NCI-H1417 treated with DMSO at 0.1 percent for 48 hours (cell line): ENCODE results near the gene AKT1S1.
"Not testable (repeated sequence)": the region's sequence is repeated elsewhere in the genome, so short reads cannot be mapped to it uniquely, and the experiment has no call there.

Experiments
- DNase-seq: peaks from one replicate; lab custom pipeline; 2025; lab: John Stamatoyannopoulos, UW

The AKT1S1 gene

DNA sequence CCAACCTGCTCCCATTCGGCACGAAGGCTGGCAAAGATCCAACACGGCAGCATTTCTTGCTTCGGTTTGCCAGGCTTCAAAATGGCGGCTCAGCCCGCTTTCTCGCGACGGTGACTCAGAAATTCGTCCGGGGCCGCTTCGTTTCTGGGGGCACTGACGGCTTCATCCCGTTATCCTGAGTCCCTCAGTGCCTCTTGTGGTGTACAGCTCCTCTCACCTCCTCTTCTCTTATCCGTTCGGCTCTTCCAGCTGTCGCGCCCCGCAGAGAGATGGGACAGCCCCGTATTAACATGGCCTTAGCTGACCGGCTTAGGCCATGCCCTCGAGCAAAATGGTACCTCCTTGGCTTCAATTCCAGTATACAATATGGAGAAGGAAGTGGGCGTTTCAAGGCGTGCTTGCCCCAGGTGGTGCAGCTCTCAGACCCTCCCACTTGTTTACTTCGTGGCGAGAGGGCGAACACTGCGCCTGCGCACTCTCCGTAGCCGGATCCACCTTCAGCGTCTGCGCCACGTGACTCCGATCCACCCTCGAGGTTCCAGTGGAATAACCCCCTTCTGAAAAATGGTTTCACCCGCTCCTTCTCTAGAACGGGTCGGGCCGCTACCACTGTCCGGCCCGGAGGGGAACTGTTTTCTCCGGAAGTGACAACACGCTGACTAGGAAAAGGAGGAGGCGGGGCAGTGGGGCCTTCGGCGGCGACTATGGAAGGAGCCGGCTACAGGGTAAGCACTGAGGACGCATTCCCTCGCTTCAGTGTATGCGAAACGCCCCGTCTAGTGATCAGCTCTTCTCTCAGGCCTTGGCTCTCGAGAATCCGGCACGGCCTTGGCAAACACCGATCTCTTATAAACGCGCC is at the start of gene AKT1S1, which contains the start of gene TBC1D17:
Gene AKT1S1, minus strand, starts transcription at position 336 of the 859 bp plus-strand sequence. CDS start 4,060 bp downstream, outside the sequence.
Gene TBC1D17, plus strand, starts transcription at position 683 of the 859 bp plus-strand sequence. Its CDS starts 22 bp downstream, at position 705.
- DNase-seq: peak; percentile 97

- DNase-seq: no peak
Observed at GRCh38 chr19:49926515-49926914, 49.4 kb upstream of the AKT1S1 start.

DNA sequence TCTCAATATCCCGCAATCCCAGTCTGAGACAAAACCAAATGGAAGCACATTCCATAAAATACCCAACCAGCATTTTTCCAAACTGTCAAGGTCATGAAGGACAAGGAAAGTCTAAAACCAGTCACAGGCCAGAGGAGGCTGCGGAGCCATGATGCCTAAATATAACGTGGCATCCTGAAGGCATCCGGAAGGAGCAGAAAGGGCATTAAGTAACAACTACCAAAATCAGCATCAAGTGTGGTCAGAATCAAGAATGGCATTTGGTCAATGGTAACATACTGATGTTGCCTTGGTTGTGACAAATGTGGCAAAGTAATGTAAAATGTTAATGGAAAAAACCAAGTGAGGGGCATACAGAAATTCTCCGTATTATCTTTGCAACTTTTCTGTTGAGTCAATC is 48.3 kb upstream of the AKT1S1 start:
- DNase-seq: no peak

DNA sequence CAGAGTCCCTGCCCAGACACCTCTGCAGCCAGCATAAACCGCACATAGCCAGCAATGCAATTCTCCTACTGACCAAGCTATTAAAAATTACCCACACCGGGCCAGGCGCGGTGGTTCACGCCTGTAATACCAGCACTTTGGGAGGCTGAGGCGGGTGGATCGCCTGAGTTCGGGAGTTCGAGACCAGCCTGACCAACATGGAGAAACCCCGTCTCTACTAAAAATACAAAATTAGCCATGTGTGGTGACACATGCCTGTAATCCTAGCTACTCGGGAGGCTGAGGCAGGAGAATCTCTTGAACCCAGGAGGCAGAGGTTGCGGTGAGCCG is 47.7 kb upstream of the AKT1S1 start:
- DNase-seq: not testable (repeated sequence)

DNA sequence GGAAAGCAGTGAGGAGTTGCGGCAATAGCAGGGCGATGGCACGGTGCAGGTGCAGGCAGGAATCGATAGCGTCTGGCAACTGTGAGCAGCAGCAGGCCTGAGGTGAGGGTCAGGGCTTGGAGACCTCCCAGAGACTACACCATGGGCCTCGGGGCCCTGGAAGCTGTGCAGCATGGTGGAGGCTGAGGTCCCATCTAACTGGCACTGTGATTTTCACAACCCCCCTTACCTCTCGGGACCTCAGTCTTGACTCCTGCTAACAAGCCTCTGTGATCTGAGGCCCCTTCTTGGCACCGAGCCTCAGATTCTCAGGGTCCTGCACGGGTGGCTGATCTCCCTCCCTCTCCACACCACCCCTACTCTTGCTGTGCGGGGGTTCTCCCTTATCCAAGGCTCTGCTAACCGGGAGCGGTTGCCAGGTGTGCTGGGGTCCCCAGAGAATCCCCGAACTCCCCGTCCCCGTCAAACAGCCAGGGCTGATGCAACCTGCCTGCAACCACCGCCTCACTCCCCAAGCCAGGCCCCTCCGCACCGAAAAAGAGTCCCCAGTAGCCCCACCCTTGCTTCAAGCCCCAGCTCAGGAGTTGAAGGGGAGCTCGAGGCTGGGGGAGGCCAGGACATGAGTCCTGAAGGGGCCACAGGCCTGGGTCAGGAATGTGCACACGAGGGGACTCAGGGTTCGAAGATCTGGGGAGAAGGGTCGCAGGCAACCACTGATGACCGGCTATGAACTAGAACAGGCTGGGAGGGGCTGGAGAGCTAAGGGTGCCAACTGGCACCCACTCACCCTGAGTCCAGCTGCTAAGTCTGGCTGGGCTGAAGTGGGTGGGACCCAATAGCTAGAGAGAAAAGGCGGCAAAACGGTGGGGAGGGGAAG is 47.1 kb upstream of the AKT1S1 start:
- no peak for DNase-seq

DNA sequence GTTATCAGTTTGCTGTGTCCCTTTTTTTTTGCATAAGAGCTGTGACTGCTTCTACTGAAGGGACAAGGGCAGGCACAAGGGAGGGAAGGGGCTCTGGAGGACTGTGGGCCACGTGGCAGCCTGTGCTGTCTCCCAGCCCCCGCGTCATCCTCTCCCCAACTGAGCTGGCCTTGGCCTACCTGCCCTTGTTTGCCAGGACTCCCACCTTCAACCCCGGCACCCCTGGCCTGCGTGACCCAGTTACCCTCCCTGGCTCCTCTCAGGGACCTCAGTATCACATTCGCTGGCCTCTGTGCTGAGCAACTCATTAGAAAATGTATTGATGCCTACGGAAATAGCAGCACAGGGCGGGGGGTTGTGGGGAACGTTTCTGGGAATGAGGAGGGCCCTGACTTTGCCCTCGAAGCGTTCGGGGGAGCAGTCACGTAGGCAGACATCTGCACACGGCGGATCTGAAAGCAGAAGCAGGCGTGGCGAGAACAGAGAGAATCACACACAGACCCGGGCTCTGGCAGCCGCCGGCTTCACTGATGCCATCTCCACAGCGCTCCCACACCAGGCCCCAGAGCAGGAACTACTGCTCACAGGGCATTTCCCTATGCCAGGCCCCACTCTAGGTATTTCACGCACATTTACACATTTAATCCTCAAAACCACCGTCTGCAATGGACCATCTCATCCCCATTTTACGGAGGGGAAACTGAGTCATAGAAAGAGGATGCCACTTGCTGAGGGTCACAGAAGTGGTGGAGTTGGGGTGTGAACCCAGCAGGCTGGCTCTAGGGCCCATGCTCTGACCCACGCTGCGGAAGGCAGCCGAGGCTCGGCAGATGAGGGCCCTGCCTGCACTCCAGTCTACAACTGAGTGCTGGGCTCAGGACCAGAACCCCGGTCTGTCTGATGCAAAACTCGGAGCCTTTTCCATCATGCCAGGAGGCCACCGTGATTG is 46.2 kb upstream of the AKT1S1 start:
- DNase-seq: no peak

DNA sequence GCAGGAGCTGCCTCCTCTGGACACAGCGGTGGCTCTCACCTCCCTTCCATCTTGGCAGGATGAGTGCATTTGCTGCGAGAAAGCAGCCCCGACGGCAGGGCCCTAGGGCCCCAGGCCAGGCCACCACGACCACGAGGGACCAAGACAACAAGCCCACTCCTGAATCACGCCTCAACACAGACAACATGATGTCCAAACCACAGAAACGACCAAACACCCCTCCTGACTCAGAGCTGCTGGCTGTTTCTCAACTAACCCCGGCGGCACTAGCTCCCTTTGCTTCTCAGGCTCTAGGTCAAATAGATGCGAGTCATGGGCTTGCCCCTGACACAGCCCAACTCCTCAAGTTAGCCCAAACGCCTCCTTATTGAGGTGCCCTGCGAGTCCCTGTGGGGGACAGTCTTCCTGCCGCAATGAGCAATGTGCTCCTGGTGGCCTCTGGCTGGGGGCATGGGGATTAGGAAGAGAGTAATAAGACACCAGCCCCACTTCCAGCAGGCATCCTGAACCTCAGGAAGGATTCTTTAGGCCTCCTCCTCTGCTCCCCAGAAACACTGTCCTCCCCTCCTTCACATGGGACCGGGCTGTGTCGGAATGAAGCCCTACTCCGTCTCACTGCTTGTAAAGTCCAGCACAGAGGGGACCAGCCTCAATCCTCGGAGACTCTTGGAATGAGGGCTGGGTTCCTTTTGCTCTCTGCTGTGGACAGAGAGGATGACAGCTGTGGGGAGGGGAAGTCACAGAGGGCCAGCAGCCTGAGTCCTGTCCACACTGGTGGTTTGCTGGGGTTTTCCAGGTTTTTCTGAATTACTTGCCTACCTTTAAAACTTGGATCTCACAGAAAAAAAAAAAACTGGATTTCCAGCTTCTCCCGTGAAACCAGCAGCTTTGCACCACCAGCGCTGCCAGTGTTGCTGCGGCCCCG is 45.0 kb upstream of the AKT1S1 start:
- DNase-seq: no peak

- DNase-seq: peak; percentile 9
Observed at GRCh38 chr19:49920624-49921363, 43.6 kb upstream of the AKT1S1 start.

DNA sequence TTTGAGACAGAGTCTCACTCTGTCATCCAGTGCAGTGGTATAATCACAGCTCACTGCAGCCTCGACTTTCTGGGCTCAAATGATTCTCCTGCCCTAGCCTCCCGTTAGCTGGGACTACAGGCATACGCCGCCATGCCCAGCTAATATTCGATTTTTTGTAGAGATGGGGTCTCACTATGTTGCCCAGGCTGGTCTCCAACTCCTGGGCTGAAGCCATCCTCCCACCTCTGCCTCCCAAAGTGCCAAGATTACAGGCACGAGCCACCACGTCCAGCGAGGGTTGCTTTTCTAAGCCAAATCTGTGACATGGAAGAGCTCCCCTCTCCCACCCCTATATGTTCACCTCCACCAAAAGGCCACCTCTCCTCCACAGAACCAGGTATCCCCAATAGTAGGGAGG is 40.9 kb upstream of the AKT1S1 start:
- no peak for DNase-seq

- no peak for DNase-seq
Observed at GRCh38 chr19:49916839-49917733, 39.9 kb upstream of the AKT1S1 start.

DNA sequence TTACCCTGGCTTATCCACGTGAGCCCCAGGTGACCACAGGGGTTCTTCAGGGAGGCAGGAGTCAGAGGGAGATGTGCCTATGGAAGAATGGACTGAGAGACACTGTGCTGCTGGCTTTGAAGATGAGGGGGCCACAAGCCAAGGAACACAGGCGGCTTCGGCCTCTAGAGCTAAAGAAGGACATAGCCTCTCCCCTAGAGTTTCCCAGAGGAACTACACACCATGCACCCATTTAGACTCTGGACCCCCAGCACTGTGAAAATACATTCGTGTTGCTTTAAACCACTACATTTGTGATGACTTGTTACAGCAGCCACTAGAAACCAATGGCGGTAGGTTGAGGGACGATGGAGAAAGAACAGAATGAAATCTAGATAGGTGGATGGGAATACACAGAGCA is 38.1 kb upstream of the AKT1S1 start:
- DNase-seq: no peak

DNA sequence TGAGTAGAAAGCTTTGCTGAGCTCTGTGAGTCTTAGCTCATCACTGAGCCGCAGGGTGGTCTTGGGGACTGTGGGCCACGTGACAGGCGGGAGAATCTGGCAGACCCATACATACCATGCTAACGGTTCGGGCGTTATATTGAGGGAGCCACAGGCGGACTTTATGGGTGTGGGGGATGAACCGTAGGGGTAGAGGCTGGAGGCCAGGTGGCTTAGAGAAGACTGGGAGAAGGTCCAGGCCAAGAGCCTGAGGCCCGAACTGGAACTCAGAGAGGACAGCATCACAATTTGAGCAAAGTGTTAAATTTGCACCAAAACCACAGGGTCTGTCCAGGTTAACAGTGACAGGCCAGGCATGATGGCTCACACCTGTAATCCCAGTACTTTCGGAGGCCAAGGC is 36.6 kb upstream of the AKT1S1 start:
- DNase-seq: no peak

GRCh38 chr19:49912965-49913685 is 36.0 kb upstream of the AKT1S1 start:
- DNase-seq: no peak

GRCh38 chr19:49911381-49912145 is 34.4 kb upstream of the AKT1S1 start:
- no peak for DNase-seq

DNA sequence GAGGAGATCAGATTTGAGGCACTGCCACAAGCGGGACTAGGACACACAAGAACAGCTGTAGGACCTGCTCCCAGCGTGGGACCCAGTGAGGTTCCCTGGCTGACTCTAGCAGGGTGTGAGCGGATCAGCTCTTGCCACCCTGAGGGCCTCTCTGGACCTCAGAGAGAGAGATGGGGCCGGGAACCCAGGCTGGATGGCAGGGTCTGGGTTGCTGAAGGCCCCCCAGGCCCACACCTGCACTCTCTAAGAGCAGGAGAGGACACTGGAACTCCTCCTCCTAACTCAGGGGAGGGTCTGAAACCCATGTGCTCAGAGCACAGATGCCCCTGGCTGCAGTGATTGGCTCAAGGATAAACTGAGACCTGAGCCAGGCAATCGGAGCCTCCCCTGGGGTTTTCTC is 33.0 kb upstream of the AKT1S1 start:
- no peak for DNase-seq

GRCh38 chr19:49908480-49909420 is 31.6 kb upstream of the AKT1S1 start:
- no peak for DNase-seq
